Endothelial cell of umbilical vein (primary cell): ENCODE measurements around the gene SDHA. TPM values are rescaled to one million over a fixed set of nuclear protein-coding genes. Genes with fewer than 3 reads are reported as not detected.

Experiments
- BruUV-seq: library from RNA; stranded (reverse); fragments of 400-500 nt; replicated peaks from 2 replicates; lab custom pipeline; 2021; lab: Mats Ljungman, UMichigan
- CTCF ChIA-PET: fragments of 300-600, 350-600 bp; sonication (Branson Sonifier 250); formaldehyde crosslinking; loops from one replicate; lab custom pipeline; 2021; ENCODE audit warnings: antibody characterized with exemption, inconsistent platforms; lab: Charles Lee
- POLR2A ChIA-PET: fragments of 300-600, 350-600 bp; sonication (Branson Sonifier 250); formaldehyde crosslinking; loops from one replicate; lab custom pipeline; 2021; ENCODE audit warnings: antibody characterized with exemption, inconsistent platforms; lab: Charles Lee
- DNase-seq: peaks from one replicate; pipeline ENCODE4 v3.0.0-alpha.2; 2011; ENCODE audit warnings: low read depth, low spot score
- FAIRE-seq: peaks from 2 replicates; lab custom pipeline; 2011; peaks lifted over from hg19 to GRCh38; lab: Jason Lieb, UNC
- H2AFZ ChIP-seq: 2 replicates; pipeline ENCODE4 v1.6.0; 2012; ENCODE audit warnings: low read depth, low read length, control low read depth, inconsistent platforms
- H3K27ac ChIP-seq: 2 replicates; pipeline ENCODE4 v1.5.1; 2011; ENCODE audit warnings: low read depth, mild to moderate bottlenecking, control low read depth, low read length, moderate library complexity; ENCODE audit not compliant: insufficient read depth
- H3K27me3 ChIP-seq, 2 experiments: 2 replicates each; pipeline versions ENCODE4 v1.6.0 to v1.6.1; 2011; ENCODE audit warnings: low read length in 2 of 2, mixed read lengths in 1 of 2; ENCODE audit not compliant: control insufficient read depth in 2 of 2, insufficient read depth in 2 of 2
- H3K36me3 ChIP-seq, 2 experiments: 2 replicates in 1 of 2; 3 replicates in 1 of 2; pipeline ENCODE4 v1.5.1; 2011; ENCODE audit warnings: low read length in 2 of 2, mild to moderate bottlenecking in 1 of 2, moderate library complexity in 1 of 2; ENCODE audit not compliant: control insufficient read depth in 2 of 2, insufficient read depth in 2 of 2; ENCODE audit errors: extremely low read depth in 1 of 2
- H3K4me1 ChIP-seq: 3 replicates; pipeline ENCODE4 v1.5.1; 2011; ENCODE audit warnings: mild to moderate bottlenecking, low read length; ENCODE audit not compliant: control insufficient read depth, insufficient read depth; ENCODE audit errors: extremely low read depth
- H3K4me2 ChIP-seq: 2 replicates; pipeline ENCODE4 v1.6.1; 2011; ENCODE audit warnings: low read length, control low read depth, mixed read lengths; ENCODE audit not compliant: insufficient read depth
- H3K4me3 ChIP-seq, 3 experiments: fragments of 200-600 bp in 1 of 3; sonication (generic), shearing (Covaris generic) in 1 of 3; replicated peaks in 1 of 3; 2 replicates each; pipeline ENCODE4 v1.5.1; 2011 to 2016; ENCODE audit warnings: control low read depth in 3 of 3, low read length in 3 of 3, mild to moderate bottlenecking in 2 of 3, inconsistent platforms in 1 of 3, low read depth in 1 of 3, moderate library complexity in 1 of 3; ENCODE audit not compliant: insufficient read depth in 1 of 3
- H3K79me2 ChIP-seq: 2 replicates; pipeline ENCODE4 v1.6.0; 2012; ENCODE audit warnings: low read length, inconsistent platforms; ENCODE audit not compliant: control insufficient read depth, insufficient read depth
- H3K9ac ChIP-seq: replicated peaks from 2 replicates; pipeline ENCODE3; 2011; ENCODE audit warnings: low read length, control low read depth; ENCODE audit not compliant: insufficient read depth; ENCODE audit errors: extremely low read depth
- H3K9me1 ChIP-seq: replicated peaks from 3 replicates; pipeline ENCODE4 v1.6.0; 2011; ENCODE audit warnings: mild to moderate bottlenecking, low read length; ENCODE audit not compliant: control insufficient read depth, insufficient read depth; ENCODE audit errors: extremely low read depth
- H3K9me3 ChIP-seq: replicated peaks from 2 replicates; pipeline ENCODE4 v1.5.1; 2012; ENCODE audit warnings: low read length, inconsistent platforms; ENCODE audit not compliant: control insufficient read depth, insufficient read depth
- H4K20me1 ChIP-seq: replicated peaks from 2 replicates; pipeline ENCODE3; 2011; ENCODE audit warnings: mild to moderate bottlenecking, low read length; ENCODE audit not compliant: control insufficient read depth, insufficient read depth; ENCODE audit errors: extremely low read depth
- CTCF ChIP-seq, 2 donors: IDR thresholded peaks; 1 replicate in 1 of 2; 2 replicates in 1 of 2; pipeline ENCODE4 v1.5.1; 2011; ENCODE audit warnings: low read length in 2 of 2, mild to moderate bottlenecking in 2 of 2, moderate library complexity in 2 of 2, control low read depth in 1 of 2, inconsistent platforms in 1 of 2, low read depth in 1 of 2; ENCODE audit not compliant: insufficient read depth in 1 of 2; ENCODE audit errors: extremely low read depth in 1 of 2
- EZH2 ChIP-seq: IDR thresholded peaks from 2 replicates; pipeline ENCODE4 v1.6.1; 2012; ENCODE audit warnings: borderline replicate concordance, low read depth, mild to moderate bottlenecking, moderate library complexity, low read length, inconsistent platforms; ENCODE audit not compliant: severe bottlenecking
- FOS ChIP-seq: IDR thresholded peaks from 2 replicates; pipeline ENCODE4 v1.6.1; 2011; ENCODE audit warnings: mild to moderate bottlenecking, low read length, moderate library complexity, borderline replicate concordance; ENCODE audit not compliant: insufficient read depth
- GATA2 ChIP-seq: IDR thresholded peaks from 2 replicates; pipeline ENCODE4 v1.7.0; 2011; ENCODE audit warnings: low read depth, mild to moderate bottlenecking, moderate library complexity, mixed read lengths, low read length; ENCODE audit not compliant: insufficient read length, insufficient read depth
- JUN ChIP-seq: IDR thresholded peaks from 2 replicates; pipeline ENCODE4 v1.6.1; 2011; ENCODE audit warnings: borderline replicate concordance, low read depth; ENCODE audit not compliant: insufficient read length, insufficient read depth
- MYC ChIP-seq: IDR thresholded peaks from one replicate; pipeline ENCODE4 v1.6.1; 2011; ENCODE audit warnings: mild to moderate bottlenecking, low read depth, low read length
- POLR2A ChIP-seq: IDR thresholded peaks from 2 replicates; pipeline ENCODE4 v1.6.1; 2012; ENCODE audit warnings: low read depth, mild to moderate bottlenecking, control low read depth, low read length
- POLR2AphosphoS5 ChIP-seq: IDR thresholded peaks from 2 replicates; pipeline ENCODE4 v1.6.1; 2012; ENCODE audit warnings: low read depth, mild to moderate bottlenecking, control low read depth, low read length, moderate library complexity; ENCODE audit not compliant: insufficient read depth
- dilution Hi-C: fragments of 300-500 bp; cut with MboI; formaldehyde crosslinking; loops from one replicate; pipeline ENCODE4 v1.15.0; 2019; ENCODE audit warnings: low sequenced_read_pairs; ENCODE audit not compliant: extremely low pct_ligation_motif_present
- intact Hi-C: fragments of 100-400 bp; cut with micrococcal nuclease; formaldehyde crosslinking; loops from one replicate; pipeline ENCODE4 v1.10.0; 2022
- polyA plus RNA-seq, 4 experiments: library from polyadenylated mRNA; depleted of rRNA in 3 of 4; stranded (reverse) in 3 of 4; unstranded in 1 of 4; fragments of >200 nt; gene quantifications; 2 replicates each; pipeline versions ENCODE4 v1.2.1 to v1.2.3, GENCODE V29; 2011 to 2012; ENCODE audit warnings: missing spikeins in 1 of 4
- total RNA-seq: library from RNA; stranded (reverse); gene quantifications from 2 replicates; pipeline ENCODE4 v1.2.3, GENCODE V29; 2021
- TF ChIP-seq, protein P1 (sequence below): IDR thresholded peaks from 2 replicates; pipeline ENCODE4 v1.6.1; 2011; ENCODE audit not compliant: insufficient read depth, insufficient read length

The SDHA gene
- total and polyA plus RNA-seq, 2 donors (not counting 3 experiments of a cell fraction or from before 2014, with no cell fraction given) = 121 to 153 TPM

DNA sequence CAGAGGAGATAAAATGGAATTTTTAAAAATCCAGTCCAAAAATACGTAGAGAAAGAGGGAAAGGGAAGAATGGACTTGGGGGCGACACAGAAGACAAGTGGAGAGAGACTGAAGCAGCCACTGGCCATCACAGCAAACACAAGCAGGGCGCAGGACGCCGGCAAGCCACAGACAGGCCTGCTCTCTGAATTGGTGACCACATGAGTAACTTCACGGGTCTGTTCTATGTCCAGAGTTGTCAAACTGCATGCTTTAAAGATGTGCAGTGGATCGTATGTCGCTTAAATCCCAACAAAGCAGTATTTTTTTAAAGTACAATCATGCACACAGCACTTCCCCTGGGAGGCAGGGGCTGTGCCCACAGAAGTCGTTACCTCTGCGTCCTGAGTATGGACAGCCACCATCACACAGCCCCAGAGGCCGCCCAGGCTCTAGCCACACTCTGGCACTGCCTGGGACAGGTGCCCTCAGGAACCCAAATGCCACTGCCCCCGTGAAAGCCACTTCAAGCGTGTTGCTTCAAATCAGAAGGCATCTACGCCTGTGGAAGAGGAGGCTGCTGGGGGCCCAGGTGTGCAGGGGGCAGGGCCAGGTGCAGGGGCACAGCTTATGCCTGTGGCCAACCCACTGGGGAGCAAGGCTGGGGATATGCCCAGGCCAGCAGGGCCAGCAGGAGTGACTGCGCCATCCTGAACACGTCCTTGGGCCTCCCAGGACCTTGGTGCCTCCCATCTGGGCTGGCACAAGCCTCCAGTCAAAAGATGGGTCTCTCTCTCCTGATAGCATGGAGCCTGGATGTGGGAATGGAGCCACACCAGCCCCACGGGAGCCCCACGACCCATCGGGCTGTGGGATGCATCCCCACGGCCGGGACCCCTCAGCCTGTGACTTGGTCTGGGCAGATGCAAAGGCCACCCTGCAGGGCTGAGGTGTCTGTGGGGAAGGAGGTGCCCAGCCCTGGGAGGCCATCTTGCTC is 32.7 kb upstream of the SDHA start:
- Histone ChIP-seq H3K9me3 (no peaks in the 10 kb centered on the region), H2AFZ (no peak overlapping the region), H3K36me3 (no peaks in the 10 kb centered on the region), H3K4me1 (no peaks in the 10 kb centered on the region), H3K27me3 (peaks cover 2% of the 10 kb centered on the region in 2 experiments), H3K79me2 (no peaks in the 10 kb centered on the region), H4K20me1 (no peaks in the 10 kb centered on the region), H3K27ac (no peak overlapping the region), H3K9me1 (no peaks in the 10 kb centered on the region), H3K4me2 (no peak overlapping the region), H3K4me3 (no peak overlapping the region), H3K9ac (no peak overlapping the region)
- intact Hi-C loops = loop anchor here (5.0 kb wide), 1 partner anchor 137 kb away; the partner anchor contains the start of gene AHRR
- FAIRE-seq (no peak), DNase-seq (no peak)
- ChIA-PET POLR2A (no interaction called here), CTCF (interaction anchor here (0.9 kb wide), 1 partner anchor 159 kb away, joined by 3 read pairs; no protein-coding TSS in a partner anchor)
- TF ChIP-seq EZH2 (no peak), CTCF (IDR thresholded peaks at IDR 0.05; ENCODE audit: extremely low read depth in 1 of 2, insufficient read depth in 1 of 2, low read depth in 1 of 2, low read length in 2 of 2) (no peak), FOS (no peak), POLR2AphosphoS5 (no peak), POLR2A (no peak), GATA2 (no peak), MYC (no peak), JUN (no peak)
- TF ChIP-seq, protein P1, sequence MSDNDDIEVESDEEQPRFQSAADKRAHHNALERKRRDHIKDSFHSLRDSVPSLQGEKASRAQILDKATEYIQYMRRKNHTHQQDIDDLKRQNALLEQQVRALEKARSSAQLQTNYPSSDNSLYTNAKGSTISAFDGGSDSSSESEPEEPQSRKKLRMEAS = no peak
- no TSS peak for BruUV-seq
- dilution Hi-C loops = no loop called here
